Measurements from ENCODE around the gene PYGM.

PYGM gene

DNA sequence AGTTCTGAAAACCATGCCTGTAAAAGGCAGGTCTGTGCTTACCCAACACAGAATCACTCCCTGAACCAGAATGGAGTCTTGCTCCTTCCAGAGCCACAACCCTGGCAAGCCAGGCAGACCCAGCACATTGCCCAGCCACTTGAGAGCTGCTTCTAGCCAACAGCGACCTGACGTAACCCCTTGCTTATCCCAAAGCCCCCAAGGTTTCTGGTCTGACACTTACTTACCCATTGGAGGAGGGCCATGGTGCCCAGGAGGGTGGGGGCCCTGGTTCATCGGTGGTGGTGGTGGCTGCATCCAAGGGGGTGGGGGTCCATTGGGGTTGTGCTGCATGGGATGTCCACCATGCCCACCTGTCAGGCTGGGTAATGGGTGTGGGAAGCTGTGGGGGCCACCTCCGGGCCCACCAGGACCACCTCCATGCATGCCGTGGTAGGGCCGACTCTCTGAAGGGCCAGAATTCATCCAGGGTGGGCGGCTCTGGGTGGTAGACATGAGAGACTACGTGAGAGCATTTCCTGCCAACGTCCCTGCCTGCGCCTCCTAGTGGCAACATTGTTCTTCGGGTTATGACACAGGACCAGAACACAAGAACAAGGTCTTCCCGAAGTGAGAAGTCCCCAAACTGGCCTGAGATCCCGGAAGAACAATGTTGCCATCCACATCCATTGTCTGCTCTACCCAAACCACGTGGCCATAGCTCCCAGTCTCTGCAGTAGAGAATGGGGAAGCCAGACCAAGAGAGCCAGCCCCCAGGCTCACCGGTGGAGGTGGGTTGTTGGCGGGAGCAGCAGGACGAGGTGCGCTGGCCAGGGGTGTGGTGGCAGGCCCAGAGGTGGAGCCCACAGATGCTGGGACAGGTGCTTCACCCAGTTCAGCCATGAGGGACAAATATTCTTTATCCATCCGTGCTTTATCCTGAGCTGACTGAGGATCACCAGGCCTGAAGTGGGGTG lies 7.8 kb upstream of the PYGM start:
- DNase-seq (ENCODE audit: low spot score), result peak; percentile 64
- in situ Hi-C loops (cut with MboI; ENCODE audit: low sequenced_read_pairs, unreplicated experiment), result no loop called here
- TF ChIP-seq CTCF (IDR thresholded peaks at IDR 0.05; ENCODE audit: borderline replicate concordance, control extremely low read depth, extremely low read depth, insufficient read depth, missing control alignments), result peak; percentile 86

DNA sequence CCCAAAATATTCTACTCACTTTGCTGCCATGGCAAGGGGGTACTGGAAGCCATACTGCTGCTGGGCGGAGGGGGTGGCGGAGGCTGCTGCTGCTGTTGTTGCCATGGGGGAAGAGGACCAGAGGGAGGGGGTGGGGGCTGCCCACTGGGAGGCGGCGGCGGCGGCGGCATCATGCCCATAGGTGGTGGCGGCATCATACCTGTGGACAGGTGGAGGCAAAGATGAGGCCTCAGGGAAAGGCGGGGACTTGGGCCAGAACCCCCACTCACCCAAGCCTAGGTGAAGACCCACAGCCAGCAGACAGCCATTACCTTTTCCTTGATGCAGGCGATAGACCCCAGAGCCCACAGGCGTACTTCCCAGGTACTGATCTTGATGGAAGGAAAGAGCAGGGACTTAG lies 7.1 kb upstream of the PYGM start:
- in situ Hi-C loops (cut with MboI; ENCODE audit: low sequenced_read_pairs, unreplicated experiment), result no loop called here
- TF ChIP-seq CTCF (IDR thresholded peaks at IDR 0.05; ENCODE audit: borderline replicate concordance, control extremely low read depth, extremely low read depth, insufficient read depth, missing control alignments), result no peak
- DNase-seq (ENCODE audit: low spot score), result peak; percentile 6

GRCh38 chr11:64765851-64766665 lies 6.3 kb upstream of the PYGM start:
- in situ Hi-C loops (cut with MboI; ENCODE audit: low sequenced_read_pairs, unreplicated experiment), result no loop called here
- TF ChIP-seq CTCF (IDR thresholded peaks at IDR 0.05; ENCODE audit: borderline replicate concordance, control extremely low read depth, extremely low read depth, insufficient read depth, missing control alignments), result no peak
- peak; percentile 15 for DNase-seq (ENCODE audit: low spot score)

- TF ChIP-seq CTCF (IDR thresholded peaks at IDR 0.05; ENCODE audit: borderline replicate concordance, control extremely low read depth, extremely low read depth, insufficient read depth, missing control alignments), result no peak
- peak; percentile 7 for DNase-seq (ENCODE audit: low spot score)
- in situ Hi-C loops (cut with MboI; ENCODE audit: low sequenced_read_pairs, unreplicated experiment), result no loop called here
These were observed 5.6 kb upstream of the PYGM start for GRCh38 chr11:64765291-64765850.

GRCh38 chr11:64764753-64765152 lies 5.0 kb upstream of the PYGM start:
- peak; percentile 4 for DNase-seq (ENCODE audit: low spot score)
- no peak for TF ChIP-seq CTCF (IDR thresholded peaks at IDR 0.05; ENCODE audit: borderline replicate concordance, control extremely low read depth, extremely low read depth, insufficient read depth, missing control alignments)
- in situ Hi-C loops (cut with MboI; ENCODE audit: low sequenced_read_pairs, unreplicated experiment), result no loop called here

DNA sequence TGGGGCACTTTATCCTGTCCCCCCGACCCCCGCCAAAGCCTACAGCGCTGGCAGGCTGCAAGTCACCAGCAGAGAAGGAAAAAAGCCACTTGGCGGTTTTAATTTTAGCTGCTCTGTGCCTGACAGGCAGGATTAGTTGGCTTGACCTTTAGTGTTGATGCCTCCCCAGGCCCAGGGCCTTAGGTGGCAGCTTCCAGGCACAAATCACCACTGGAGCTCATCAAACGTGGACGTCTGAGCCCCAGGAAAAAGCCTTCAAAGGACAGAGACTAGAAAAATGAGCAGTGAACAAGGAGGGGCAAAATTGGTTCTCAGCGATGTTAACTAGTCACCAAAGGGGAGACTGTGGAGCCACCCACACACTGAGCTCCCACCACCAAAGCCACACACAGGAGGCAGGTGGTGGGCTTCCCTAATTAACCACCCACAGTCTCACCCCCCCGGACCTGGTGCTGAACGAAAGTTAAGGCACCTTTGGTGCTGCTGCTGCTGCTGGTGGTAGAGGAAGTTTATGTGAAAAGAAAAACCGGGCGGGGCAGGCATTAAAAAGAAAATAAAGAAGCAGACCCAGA lies 4.4 kb upstream of the PYGM start:
- DNase-seq (ENCODE audit: low spot score), result peak; percentile 25
- in situ Hi-C loops (cut with MboI; ENCODE audit: low sequenced_read_pairs, unreplicated experiment), result no loop called here
- TF ChIP-seq CTCF (IDR thresholded peaks at IDR 0.05; ENCODE audit: borderline replicate concordance, control extremely low read depth, extremely low read depth, insufficient read depth, missing control alignments), result no peak

All from GM13976 (cell line).